K562 (cell line): ENCODE data around the gene NSUN2.

Source experiments
- CHD2 ChIP-seq: IDR thresholded peaks from 2 replicates; pipeline ENCODE4 v1.6.1; 2011; ENCODE audit warnings: low read depth, low read length
- PCBP1 ChIP-seq: fragments of 200-400 bp; formaldehyde crosslinking; IDR thresholded peaks from 2 replicates; pipeline ENCODE4 v1.6.1; 2018; ENCODE audit warnings: mild to moderate bottlenecking, low read depth, low read length; ENCODE audit not compliant: poor library complexity, severe bottlenecking
- PTTG1 ChIP-seq: fragments of 450-650 bp; IDR thresholded peaks from 2 replicates; pipeline ENCODE4 v1.6.1; 2016; ENCODE audit warnings: low read depth, mild to moderate bottlenecking, missing genetic modification characterization, missing compliant biosample characterization
- TAF1 ChIP-seq: IDR thresholded peaks from 2 replicates; pipeline ENCODE4 v1.6.1; 2011; ENCODE audit warnings: mild to moderate bottlenecking, low read length, moderate library complexity; ENCODE audit not compliant: insufficient read depth, control insufficient read depth, severe bottlenecking; ENCODE audit errors: extremely low read depth
- TAF9B ChIP-seq: fragments of 450-650 bp; IDR thresholded peaks from 2 replicates; pipeline ENCODE4 v1.6.1; 2018; ENCODE audit warnings: mild to moderate bottlenecking; ENCODE audit not compliant: partially characterized antibody
- TARDBP ChIP-seq: fragments of 450-650 bp; IDR thresholded peaks from 2 replicates; pipeline ENCODE4 v1.6.1; 2016
- ZNF121 ChIP-seq: sonication (generic); formaldehyde crosslinking; conservative IDR thresholded peaks from 2 replicates; pipeline ENCODE4 v1.8.0; 2022; ENCODE audit warnings: missing genetic modification reagents
- ZNF766 ChIP-seq: fragments of 200-800 bp; sonication (Bioruptor generic); conservative IDR thresholded peaks from 2 replicates; pipeline ENCODE4 v1.6.1; 2016; ENCODE audit warnings: missing genetic modification characterization, missing compliant biosample characterization

GRCh38 chr5:6552612-6553011, 80.2 kb downstream of the NSUN2 start:
- TF ChIP-seq PCBP1 (no peak), TAF1 (no peak), ZNF121 (no peak), PTTG1 (tag) (no peak), TARDBP (no peak), TAF9B (no peak), ZNF766 (no peak), CHD2 (no peak)
